GM12872 (cell line): ENCODE results near the gene WDR1.

Source experiments
- CTCF ChIP-seq: IDR thresholded peaks from 3 replicates; pipeline ENCODE4 v1.5.1; 2011; ENCODE audit warnings: low read depth, mild to moderate bottlenecking, low read length, moderate library complexity; ENCODE audit not compliant: insufficient read depth

The WDR1 gene

GRCh38 chr4:10051517-10052135, 65.0 kb downstream of the WDR1 start:
- no peak for TF ChIP-seq CTCF

GRCh38 chr4:10050721-10051120, 65.9 kb downstream of the WDR1 start:
- no peak for TF ChIP-seq CTCF

- no peak for TF ChIP-seq CTCF
These were observed 66.3 kb downstream of the WDR1 start for GRCh38 chr4:10050261-10050661.

DNA sequence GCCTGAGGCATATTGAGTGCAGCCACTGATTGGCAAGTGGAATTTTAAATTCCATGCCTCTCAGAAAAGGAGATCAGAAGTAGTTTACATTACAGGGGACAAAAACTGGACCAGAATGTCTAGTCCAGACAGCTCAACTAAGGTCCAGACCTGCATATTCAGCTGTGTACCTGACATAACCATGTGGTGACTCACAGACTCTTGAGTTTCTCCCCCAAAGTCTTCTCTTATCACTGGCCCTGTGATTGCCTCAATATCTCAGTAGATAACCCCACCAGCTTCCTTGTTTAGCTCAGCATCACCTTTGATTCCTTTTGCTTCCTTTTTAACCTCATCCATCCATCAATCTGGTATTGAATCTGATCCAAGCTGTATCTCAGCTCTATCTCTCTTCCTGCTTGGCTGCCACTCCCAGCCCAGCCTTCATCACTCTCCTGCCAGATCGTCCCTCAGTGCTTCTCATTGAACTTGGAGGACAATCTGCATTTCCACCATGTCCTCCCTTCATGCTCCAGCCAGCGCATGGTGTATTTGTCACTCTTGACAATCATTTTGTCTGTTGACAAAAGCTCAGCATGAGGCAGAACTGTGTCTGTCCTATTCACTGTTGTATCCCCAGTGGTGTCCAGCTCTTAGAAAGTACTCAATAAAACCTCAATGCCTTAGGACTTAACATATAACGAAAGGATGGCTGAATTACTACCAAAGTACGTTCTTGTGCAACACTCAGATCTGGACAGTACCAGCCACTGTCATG, 67.5 kb downstream of the WDR1 start:
- TF ChIP-seq CTCF: no peak

DNA sequence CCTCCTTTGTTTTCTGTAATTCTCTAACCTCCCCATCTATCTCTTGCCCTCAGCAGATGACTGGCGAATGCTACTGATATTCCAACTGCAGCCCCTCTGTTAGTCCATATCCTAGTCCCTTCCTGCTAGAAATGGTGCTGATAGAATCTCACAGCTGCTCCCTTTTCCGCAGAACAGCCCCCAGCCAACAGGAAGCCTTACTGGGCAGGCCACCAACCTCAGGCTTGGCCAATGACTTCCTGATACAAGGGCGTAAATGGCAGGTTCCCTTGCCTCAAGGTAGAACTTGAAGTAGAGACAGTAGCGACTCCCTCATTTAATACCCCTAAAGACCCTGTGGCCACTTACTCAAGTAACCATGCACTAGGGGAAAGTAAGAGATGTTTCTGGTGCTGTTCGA, 68.6 kb downstream of the WDR1 start:
- no peak for TF ChIP-seq CTCF

GRCh38 chr4:10046471-10046870, 70.1 kb downstream of the WDR1 start:
- no peak for TF ChIP-seq CTCF

GRCh38 chr4:10045481-10045880, 71.1 kb downstream of the WDR1 start:
- TF ChIP-seq CTCF: no peak
